ENCODE measurements around the gene PCYT2. TPM values are rescaled to one million over a fixed set of nuclear protein-coding genes. Genes with fewer than 3 reads are reported as not detected.

The PCYT2 gene
- total and polyA plus RNA-seq, 10 of the 15 experiments (the other 5 are each of a cell fraction or from before 2014, with no cell fraction given), result 0.63 to 72.0 (median 45.0) TPM

GRCh38 chr17:81934850-81935708 is 23.9 kb upstream of the PCYT2 start (continued):
- TF ChIP-seq MYC (IDR thresholded peaks at IDR 0.05; ENCODE audit: insufficient read depth, insufficient read length, insufficient replicate concordance, low read length, severe bottlenecking) (no peak), TCF7 (IDR thresholded peaks at IDR 0.05; ENCODE audit: borderline replicate concordance) (no peak), BACH1 (IDR thresholded peaks at IDR 0.05; ENCODE audit: borderline replicate concordance) (no peak)

GRCh38 chr17:81934098-81934757 is 23.0 kb upstream of the PCYT2 start:
- no peak overlapping the region for H2AFZ ChIP-seq (ENCODE audit: control insufficient read depth, low read depth, low read length)
- in situ Hi-C loops (cut with MboI) (no loop called here), intact Hi-C loops (cut with micrococcal nuclease; ENCODE audit: unreplicated experiment) (no loop called here)
- ATAC-seq (no peak), DNase-seq (ENCODE audit: low read depth, low spot score) (no peak), FAIRE-seq (no peak)
- no peaks in the 10 kb centered on the region for H3K27me3 ChIP-seq (replicated peaks in 1 of 2; ENCODE audit: control insufficient read depth in 2 of 2, insufficient read depth in 2 of 2, low read length in 1 of 2)
- H3K9ac ChIP-seq (ENCODE audit: control insufficient read depth, insufficient read depth, low read length), result no peak overlapping the region
- peaks cover 17% of the 10 kb centered on the region for H3K4me1 ChIP-seq (ENCODE audit: control insufficient read depth, insufficient read depth, low read length)
- H3K4me2 ChIP-seq (ENCODE audit: control insufficient read depth, insufficient read depth), result no peak overlapping the region
- no TSS peak for BruUV-seq (replicated peaks)
- WGBS (ENCODE audit: insufficient coverage, insufficient replicate concordance, low lambda C conversion rate, missing lambda C conversion rate), result 77% methylated on average over 23 of the region's 23 CpGs
- no peaks in the 10 kb centered on the region for H4K20me1 ChIP-seq (ENCODE audit: control insufficient read depth, insufficient read depth)
- ChIA-PET POLR2A (no interaction called here), SMC1A (ENCODE audit: uncharacterized antibody, unreplicated experiment) (interaction anchor here (1.0 kb wide), 1 partner anchor 19 kb away, joined by 3 read pairs; no protein-coding TSS in a partner anchor), CTCF (no interaction called here), RAD21 (ENCODE audit: unreplicated experiment) (no interaction called here)
- no peak overlapping the region for H3K27ac ChIP-seq (ENCODE audit: control insufficient read depth, insufficient read depth)
- H3K79me2 ChIP-seq (ENCODE audit: control insufficient read depth, insufficient read depth, low read length), result peaks cover 10% of the 10 kb centered on the region
- no peak for TF ChIP-seq MEF2A (IDR thresholded peaks at IDR 0.05; ENCODE audit: insufficient read depth, low read depth, low read length)
- TF ChIP-seq, protein P1, sequence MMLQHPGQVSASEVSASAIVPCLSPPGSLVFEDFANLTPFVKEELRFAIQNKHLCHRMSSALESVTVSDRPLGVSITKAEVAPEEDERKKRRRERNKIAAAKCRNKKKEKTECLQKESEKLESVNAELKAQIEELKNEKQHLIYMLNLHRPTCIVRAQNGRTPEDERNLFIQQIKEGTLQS (IDR thresholded peaks at IDR 0.05; ENCODE audit: borderline replicate concordance, extremely low read depth, low read depth, low read length), result no peak
- TF ChIP-seq, protein P2, sequence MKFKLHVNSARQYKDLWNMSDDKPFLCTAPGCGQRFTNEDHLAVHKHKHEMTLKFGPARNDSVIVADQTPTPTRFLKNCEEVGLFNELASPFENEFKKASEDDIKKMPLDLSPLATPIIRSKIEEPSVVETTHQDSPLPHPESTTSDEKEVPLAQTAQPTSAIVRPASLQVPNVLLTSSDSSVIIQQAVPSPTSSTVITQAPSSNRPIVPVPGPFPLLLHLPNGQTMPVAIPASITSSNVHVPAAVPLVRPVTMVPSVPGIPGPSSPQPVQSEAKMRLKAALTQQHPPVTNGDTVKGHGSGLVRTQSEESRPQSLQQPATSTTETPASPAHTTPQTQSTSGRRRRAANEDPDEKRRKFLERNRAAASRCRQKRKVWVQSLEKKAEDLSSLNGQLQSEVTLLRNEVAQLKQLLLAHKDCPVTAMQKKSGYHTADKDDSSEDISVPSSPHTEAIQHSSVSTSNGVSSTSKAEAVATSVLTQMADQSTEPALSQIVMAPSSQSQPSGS (IDR thresholded peaks at IDR 0.05; ENCODE audit: low read length), result no peak
- no peak for TF ChIP-seq BHLHE40 (IDR thresholded peaks at IDR 0.05; ENCODE audit: borderline replicate concordance in 1 of 2, low read depth in 2 of 2, low read length in 1 of 2)
- no peak for TF ChIP-seq TAF1 (IDR thresholded peaks at IDR 0.05; ENCODE audit: borderline replicate concordance, low read depth, low read length)
- TF ChIP-seq PAX5 (IDR thresholded peaks at IDR 0.05; ENCODE audit: borderline replicate concordance, low read depth, low read length), result no peak
- no peak for TF ChIP-seq NRF1 (conservative IDR thresholded peaks at IDR 0.05; ENCODE audit: low read depth, low read length)
- TF ChIP-seq MTA3 (IDR thresholded peaks at IDR 0.05; ENCODE audit: borderline replicate concordance, low read length), result no peak
- no peak for TF ChIP-seq ESRRA (IDR thresholded peaks at IDR 0.05; ENCODE audit: low read length)
- no peak for TF ChIP-seq GABPA (IDR thresholded peaks at IDR 0.05; ENCODE audit: low read depth)
- TF ChIP-seq SKIL (IDR thresholded peaks at IDR 0.05; ENCODE audit: low read depth, poor library complexity, severe bottlenecking), result no peak
- TF ChIP-seq ZSCAN29 (IDR thresholded peaks at IDR 0.05), result no peak
- TF ChIP-seq CEBPB (IDR thresholded peaks at IDR 0.05; ENCODE audit: borderline replicate concordance in 1 of 2, low read depth in 2 of 2, low read length in 2 of 2), result no peak
- no peak overlapping the region for H3K4me3 ChIP-seq
- no peaks in the 10 kb centered on the region for H3K9me3 ChIP-seq (replicated peaks; ENCODE audit: control insufficient read depth, insufficient read depth, low read length)
- peaks cover 0 to 2% of the 10 kb centered on the region in 2 experiments; a peak in 1 of 4 replicates for H3K36me3 ChIP-seq (ENCODE audit: control insufficient read depth in 2 of 2, insufficient read depth in 2 of 2, low read length in 1 of 2)

Measured in GM12878 (cell line).